GM06990 (cell line): ENCODE measurements around the gene C11orf42.

ENCODE experiments used
- DNase-seq: peaks from one replicate; pipeline ENCODE4 v3.0.0-alpha.2; 2011; ENCODE audit not compliant: insufficient read length; ENCODE audit errors: extremely low read depth
- H3K27me3 ChIP-seq: replicated peaks from 2 replicates; pipeline ENCODE4 v1.6.0; 2011; ENCODE audit warnings: low read length; ENCODE audit not compliant: control insufficient read depth, insufficient read depth
- H3K36me3 ChIP-seq: 2 replicates; pipeline ENCODE4 v1.5.1; 2011; ENCODE audit warnings: low read length; ENCODE audit not compliant: control insufficient read depth, insufficient read depth
- H3K4me3 ChIP-seq: replicated peaks from 2 replicates; pipeline ENCODE4 v1.5.1; 2011; ENCODE audit warnings: low read depth, mild to moderate bottlenecking, control low read depth, low read length
- CTCF ChIP-seq: IDR thresholded peaks from 2 replicates; pipeline ENCODE4 v1.5.1; 2011; ENCODE audit warnings: low read length, control low read depth, mild to moderate bottlenecking, inconsistent platforms; ENCODE audit not compliant: insufficient read depth, poor library complexity, severe bottlenecking

Gene C11orf42

GRCh38 chr11:6201481-6201880 is 3.9 kb upstream of the C11orf42 start:
- TF ChIP-seq CTCF: no peak
- Histone ChIP-seq H3K36me3 (0 out of 2 replicates have a peak, but pooled peaks cover 2% of the 10 kb centered on the region), H3K27me3 (no peaks in the 10 kb centered on the region), H3K4me3 (no peak overlapping the region)
- DNase-seq: no peak

- DNase-seq: no peak
- no peaks in the 10 kb centered on the region for H3K27me3 ChIP-seq
- no peak overlapping the region for H3K4me3 ChIP-seq
- 0 out of 2 replicates have a peak, but pooled peaks cover 2% of the 10 kb centered on the region for H3K36me3 ChIP-seq
- no peak for TF ChIP-seq CTCF
These were observed 3.3 kb upstream of the C11orf42 start for GRCh38 chr11:6202041-6202440.

GRCh38 chr11:6203327-6203726 is 2.0 kb upstream of the C11orf42 start:
- no peak for TF ChIP-seq CTCF
- DNase-seq: no peak

GRCh38 chr11:6204706-6205105 is 651 bp upstream of the C11orf42 start:
- H3K4me3 ChIP-seq: no peak overlapping the region
- H3K36me3 ChIP-seq: peaks cover 4% of the 10 kb centered on the region; the same call in 1 of the 2 replicates
- no peak for DNase-seq
- TF ChIP-seq CTCF: no peak
- no peaks in the 10 kb centered on the region for H3K27me3 ChIP-seq

More at GRCh38 chr11:6203327-6203726, 2.0 kb upstream of the C11orf42 start:
- Histone ChIP-seq H3K27me3 (no peaks in the 10 kb centered on the region), H3K36me3 (0 out of 2 replicates have a peak, but pooled peaks cover 2% of the 10 kb centered on the region), H3K4me3 (no peak overlapping the region)

GRCh38 chr11:6206456-6207180 is 1.3 kb downstream of the C11orf42 start:
- H3K27me3 ChIP-seq: no peaks in the 10 kb centered on the region
- peaks cover 9% of the 10 kb centered on the region for H3K36me3 ChIP-seq
- no peak for TF ChIP-seq CTCF
- no peak for DNase-seq
- no peak overlapping the region for H3K4me3 ChIP-seq
